HG03521 (cell line): ENCODE data around the gene TADA2A.
"Not testable (repeated sequence)": the region's sequence is repeated elsewhere in the genome, so short reads cannot be mapped to it uniquely, and the experiment has no call there.

Experiments
- ATAC-seq: cut with Tn5 transposase; IDR thresholded peaks from one replicate; pipeline ENCODE4 v1.9.1; 2021; ENCODE audit warnings: mild to moderate bottlenecking, moderate library complexity; ENCODE audit not compliant: unreplicated experiment

TADA2A gene

DNA sequence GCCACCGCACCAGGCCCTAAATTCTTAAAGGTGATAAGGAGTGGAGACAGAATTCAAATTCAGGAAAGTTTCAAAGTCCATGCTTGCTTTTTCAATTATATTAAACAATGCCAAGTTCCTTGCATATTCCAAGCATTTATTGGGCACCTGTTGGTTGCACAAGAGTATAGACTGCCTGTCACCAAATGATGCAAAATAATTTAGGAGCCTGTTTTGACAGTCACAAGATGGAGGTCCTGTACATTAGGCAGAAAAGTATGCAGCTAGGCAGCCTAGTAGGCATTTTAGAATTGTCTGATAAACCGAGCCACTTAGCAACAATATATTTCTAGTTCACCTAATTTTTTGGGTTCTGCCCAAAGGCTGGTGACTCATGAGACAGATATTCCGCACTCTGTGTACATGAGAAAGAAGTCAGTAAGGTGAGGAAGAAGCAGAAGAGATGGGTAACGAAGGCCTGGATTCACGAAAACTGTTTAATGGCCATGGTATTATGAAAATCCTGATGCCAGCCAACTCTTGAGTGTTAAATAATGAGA, 7.4 kb upstream of the TADA2A start:
- ATAC-seq, result no peak

DNA sequence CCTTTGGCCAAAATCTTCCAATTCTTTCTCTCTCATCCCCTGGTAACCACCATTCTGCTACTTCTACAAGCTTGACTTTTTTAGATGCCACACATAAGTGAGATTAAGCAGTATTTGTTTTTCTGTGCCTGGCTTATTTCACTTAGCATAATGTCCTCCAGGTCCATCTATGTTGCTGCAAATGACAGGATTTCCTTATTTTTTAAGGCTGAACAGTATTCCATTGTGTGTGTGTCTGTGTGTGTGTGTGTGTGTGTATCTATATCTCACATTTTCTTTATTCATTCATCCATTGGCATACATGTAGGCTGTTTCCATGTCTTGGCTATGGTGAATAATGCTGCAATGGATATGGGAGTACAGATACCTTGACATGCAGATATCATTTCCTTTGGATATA, 6.2 kb upstream of the TADA2A start:
- ATAC-seq, result no peak

DNA sequence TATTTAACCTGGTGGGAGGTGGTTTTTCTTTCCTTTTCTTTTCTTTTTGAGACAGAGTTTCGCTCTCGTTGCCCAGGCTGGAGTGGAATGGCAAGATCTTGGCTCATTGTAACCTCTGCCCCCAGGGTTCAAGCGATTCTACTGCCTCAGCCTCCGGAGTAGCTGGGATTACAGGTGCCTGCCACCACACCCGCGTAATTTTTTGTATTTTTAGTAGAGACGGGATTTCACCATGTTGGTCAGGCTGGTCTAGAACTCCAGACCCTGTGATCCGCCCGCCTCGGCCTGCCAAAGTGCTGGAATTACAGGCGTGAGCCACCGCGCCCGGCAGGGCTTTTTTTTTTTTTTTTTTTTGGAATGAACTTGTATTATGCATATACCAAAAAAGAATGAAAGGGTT, 1.2 kb upstream of the TADA2A start:
- not testable (repeated sequence) for ATAC-seq

DNA sequence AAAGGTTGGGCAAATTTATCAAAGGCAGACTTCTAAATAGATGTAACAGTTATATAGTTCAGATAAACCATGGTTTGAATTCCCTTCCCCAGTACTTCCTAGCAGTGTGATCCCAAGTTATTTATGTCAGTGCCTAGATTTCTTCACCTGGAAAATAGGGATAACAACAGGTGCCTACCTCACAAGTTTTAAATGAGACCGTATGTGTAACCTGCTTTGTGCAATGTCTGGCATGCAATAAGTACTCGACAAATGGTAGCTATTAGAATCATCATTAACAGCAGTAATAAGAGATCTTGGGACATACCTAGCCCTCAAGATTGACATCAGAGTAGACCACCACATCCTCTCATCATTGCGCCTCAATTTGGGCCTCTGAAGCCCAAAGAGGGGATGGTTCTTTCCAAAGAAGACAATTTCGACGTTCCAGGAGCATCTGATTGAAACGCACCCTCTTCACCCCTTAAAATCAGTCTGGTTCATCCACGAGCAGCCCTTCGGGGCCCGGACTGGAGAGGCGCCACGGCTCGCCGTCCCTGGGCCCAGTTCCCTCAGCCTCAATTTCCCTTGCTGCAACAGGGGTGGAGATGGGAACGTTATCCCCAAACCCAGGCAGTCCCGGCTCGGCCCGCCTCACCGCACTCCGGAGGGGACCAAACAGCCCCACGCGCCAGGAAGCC, 591 bp upstream of the TADA2A start:
- ATAC-seq, result peak; percentile 18

DNA sequence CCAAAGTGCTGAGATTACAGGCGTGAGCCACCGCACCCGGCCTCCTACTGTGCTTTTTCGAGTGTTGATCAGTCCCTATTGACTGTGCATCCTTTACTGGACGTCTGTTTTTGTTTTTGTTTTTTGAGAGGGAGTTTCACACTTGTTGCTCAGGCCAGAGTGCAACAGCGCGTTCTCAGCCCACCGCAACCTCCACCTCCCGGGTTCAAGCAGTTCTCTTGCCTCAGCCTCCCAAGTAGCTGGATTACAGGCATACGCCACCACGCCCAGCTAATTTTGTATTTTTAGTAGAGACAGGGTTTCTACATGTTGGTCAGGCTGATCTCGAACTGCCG, 1.4 kb downstream of the TADA2A start:
- ATAC-seq, result not testable (repeated sequence)

DNA sequence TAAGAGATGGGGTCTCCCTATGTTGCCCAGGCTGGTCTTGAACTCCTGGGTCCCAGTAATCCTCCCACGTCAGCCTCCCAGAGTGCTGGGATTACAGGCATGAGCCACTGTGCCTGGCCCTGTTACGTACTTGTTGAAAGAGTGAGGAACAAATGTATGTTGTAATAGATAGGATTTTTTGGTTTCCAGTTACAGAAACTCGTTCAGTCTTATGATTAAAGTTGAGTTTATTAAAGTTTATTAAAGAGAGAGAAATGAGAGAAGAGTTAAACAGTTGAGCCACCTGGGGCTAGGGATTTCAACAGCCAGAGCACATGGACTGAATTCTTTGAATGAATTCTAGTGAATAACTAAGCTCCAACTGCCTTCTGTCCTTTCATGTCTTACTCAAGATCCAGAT, 3.7 kb downstream of the TADA2A start:
- ATAC-seq, result no peak

DNA sequence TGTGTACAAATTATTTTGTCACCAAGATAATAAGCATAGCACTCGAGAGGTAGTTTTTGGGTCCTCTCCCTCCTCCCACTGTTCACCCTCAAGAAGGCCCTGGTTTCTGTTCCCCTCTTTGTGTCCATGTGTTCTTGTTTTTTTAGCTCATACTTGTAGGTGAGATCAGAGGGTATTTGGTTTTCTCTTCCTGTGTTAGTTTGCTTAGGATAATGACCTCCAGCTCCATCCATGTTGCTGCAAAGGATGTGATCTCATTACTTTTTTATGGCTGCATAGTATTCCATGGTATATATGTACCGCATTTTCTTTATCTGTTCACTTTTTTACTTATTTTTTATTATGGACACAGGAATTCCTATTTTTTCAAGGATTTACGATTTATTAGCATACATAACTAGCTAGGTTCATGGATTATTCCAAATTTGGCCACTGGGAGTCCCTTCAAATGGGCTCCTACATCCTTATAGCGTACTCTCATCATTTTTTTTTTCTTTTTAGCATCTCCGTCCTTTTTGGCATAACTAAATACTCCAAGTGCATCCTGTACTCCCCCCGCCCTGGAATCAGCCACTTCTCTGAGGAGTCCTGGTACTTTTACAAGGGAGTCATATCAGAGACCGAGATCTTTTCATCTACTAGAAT, 7.3 kb downstream of the TADA2A start:
- ATAC-seq, result no peak

DNA sequence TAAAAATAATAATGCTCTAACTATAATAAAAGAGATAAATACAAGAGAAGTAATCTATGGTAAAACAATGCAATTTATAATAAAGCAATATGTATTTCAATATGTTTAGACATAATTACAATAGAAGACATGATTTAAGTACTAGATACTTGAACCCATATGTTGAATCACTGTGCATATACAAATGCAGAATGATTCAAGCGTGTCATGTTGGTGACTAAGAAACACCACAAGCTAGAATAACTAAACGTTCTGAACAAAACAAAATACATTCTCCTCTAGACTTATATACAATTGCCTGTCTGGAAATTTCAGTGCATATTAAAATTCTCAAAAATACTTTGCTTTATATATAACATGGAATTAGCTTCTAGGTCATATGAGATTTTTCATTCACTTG, 11.2 kb downstream of the TADA2A start:
- no peak for ATAC-seq

DNA sequence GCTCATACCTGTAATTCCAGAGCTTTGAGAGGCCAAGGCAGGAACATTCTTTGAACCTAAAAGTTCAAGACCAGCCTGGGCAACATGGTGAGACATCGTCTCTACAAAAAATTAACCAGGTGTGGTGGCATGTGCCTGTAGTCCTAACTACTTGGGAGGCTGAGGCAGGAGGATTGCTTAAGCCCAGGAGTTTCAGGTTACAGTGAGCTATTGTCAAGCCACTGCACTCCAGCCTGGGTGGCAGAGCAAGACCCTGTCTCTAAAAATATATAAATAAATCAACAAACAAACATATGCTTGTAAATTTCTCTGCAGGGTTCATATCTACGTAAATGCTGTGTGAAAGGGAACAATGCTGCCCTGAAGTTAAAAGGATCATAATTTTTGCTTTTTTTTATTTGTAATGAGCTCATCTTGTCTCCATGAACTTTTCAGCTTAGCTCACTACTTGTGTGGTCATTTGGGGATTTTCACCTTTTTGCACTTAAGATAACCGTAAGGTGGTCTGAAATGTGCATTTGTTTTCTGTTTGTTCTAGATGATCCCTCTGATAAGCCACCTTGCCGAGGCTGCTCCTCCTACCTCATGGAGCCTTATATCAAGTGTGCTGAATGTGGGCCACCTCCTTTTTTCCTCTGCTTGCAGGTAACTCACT, 16.4 kb downstream of the TADA2A start:
- no peak for ATAC-seq

DNA sequence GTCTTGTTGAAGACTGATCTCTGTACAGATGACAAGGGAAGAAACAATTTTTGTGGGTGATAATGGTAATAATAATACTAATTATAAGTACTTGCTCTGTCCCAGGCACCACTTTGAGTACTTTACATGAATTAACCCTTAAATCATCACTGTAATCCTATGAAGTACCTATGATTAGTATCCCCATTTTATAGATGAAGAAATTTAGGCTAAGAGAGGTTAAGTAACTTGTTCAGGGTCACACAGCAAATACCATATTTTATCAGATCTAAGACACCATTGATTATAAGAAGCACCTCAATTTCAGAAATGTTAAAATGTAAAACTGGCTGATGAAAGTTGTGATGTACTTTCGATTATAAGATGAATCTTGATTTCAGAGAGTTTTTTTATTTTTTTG, 18.6 kb downstream of the TADA2A start:
- ATAC-seq, result no peak

DNA sequence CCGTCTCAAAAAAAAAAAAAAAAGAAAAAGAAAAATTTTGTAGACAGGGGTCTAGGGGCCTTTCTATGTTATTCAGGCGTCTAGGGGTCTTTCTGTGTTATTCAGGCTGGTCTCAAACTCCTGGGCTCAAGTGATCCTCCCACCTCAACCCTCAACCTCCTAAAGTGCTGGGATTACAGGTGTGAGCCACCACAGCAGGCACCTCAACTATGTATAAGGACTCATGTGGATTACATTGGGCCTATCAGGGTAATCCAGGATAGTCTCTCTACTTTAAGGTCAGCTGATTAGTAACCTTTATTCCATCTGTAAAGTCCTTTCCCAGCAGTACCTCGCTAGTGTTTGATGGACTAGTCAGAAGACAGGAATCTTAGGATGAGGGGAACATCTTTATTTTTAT, 22.4 kb downstream of the TADA2A start:
- ATAC-seq, result no peak

DNA sequence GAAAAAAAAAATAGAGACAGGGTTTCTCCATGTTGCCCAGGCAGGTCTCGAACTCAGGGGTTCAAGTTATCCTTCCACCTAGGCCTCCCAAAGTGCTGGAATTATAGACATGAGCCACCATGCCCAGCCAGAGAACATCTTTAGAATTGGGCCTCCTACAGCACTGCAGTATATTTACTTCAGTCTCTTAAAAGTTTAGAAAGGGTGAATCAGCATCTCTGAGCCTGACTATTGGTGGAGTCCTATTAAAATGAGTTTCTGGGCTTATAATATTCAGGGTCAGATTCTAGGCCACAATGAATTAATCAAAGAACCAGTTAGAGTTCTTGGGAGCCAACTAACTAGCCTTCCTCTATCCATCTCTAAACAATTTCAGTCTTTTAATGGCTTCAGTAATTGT, 22.8 kb downstream of the TADA2A start:
- no peak for ATAC-seq

DNA sequence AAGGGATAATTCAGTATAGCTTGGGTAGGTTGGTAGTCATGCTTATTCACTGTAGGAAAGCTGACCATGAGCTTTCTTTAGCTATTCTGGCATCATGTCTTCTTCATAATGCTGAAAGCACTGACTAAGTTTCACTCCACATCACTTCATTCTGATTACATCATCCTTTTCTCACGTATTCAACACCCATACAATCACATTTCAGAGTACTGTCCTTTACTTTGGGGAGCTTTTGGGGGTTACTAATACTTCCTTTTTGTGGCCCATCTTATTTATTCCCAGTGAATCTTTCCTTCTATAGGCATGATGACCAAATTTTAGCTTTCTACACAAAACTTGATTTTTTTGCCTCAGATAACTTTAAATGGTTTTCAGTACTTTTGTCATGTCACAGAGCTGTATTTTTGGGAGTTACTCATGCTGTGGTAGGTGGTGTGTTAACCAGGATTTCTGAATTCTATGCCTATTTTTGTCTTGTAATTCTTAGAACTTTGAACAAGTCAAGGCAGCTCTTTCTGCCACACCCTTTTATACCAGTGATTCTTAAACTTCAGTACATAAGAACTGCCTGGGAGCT, 23.5 kb downstream of the TADA2A start:
- ATAC-seq, result no peak

DNA sequence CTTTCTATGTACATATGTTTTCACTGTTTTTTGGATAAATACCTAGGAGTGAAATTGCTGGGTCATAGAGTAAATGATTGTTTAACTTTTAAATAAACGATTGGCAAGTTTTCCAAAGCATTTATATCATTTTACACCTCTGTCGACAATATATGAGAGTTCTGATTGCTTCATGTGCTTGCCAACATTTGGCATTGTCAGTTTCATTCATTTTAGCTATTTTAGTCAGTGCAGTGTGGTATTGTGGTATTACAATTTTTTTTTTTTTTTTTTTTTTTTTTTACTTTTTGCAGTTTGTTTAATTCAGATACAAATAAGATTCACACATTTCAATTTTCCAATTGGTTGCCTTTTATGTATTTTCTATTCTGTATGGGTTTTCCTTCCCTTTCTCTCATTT, 26.0 kb downstream of the TADA2A start:
- ATAC-seq, result no peak

DNA sequence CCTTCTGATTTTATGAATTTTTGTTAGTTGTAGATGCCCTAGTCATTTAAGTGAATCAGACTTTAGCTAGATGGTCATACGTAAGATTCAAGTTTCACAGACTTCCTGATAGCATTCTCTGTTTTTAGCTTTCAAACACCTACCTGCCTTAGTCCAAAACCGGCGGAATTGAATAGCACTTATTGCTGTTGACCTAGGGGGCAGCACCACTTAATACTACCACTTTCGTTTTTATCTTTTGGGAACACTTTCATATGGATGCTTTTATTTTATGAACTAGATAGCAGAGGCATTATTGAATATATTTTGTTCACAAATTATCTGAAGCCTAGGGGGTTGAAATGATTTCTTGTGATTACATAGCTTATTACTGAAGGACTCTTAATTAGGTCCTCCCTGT, 31.5 kb downstream of the TADA2A start:
- ATAC-seq, result no peak

DNA sequence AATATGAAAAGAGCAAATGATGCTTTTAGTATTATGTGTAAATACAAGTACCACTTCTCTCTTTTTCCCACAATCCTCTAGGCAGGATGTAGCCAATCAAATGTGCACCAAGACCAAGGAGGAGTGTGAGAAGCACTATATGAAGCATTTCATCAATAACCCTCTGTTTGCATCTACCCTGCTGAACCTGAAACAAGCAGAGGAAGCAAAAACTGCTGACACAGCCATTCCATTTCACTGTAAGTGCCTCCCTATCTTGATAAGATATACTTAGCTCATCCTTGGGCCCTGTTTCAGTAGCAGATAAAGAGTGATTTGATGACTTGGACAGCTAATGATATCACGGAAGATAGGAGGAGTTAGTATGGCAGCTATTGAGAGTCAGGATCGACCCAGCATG, 33.7 kb downstream of the TADA2A start:
- no peak for ATAC-seq

DNA sequence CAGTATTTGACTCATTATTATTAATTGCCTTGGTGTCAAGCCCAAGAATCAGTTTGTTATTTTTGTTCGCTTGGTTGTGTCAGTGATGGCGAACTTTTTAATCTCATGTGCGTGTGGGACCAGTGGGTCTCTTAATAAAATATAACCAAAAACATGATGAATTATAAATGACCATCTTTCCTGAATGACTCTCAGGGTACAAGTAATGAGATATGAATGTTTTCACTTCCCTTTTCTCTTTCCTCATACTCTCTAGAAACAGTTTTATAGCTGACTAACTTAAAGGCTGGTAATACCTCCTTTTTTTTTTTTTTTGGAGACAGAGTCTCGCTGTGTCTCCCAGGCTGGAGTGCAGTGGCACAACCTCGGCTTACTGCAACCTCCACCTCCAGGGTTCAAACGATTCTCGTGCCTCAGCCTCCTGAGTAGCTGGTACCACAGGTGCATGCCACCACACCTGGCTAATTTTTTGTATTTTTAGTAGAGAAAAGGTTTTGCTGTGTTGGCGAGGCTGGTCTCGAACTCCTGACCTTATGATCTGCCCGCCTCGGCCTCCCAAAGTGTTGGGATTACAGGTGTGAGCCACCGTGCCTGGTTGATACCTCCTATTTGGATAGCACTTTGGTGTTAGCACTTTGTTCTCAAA, 34.8 kb downstream of the TADA2A start:
- ATAC-seq, result not testable (repeated sequence)

DNA sequence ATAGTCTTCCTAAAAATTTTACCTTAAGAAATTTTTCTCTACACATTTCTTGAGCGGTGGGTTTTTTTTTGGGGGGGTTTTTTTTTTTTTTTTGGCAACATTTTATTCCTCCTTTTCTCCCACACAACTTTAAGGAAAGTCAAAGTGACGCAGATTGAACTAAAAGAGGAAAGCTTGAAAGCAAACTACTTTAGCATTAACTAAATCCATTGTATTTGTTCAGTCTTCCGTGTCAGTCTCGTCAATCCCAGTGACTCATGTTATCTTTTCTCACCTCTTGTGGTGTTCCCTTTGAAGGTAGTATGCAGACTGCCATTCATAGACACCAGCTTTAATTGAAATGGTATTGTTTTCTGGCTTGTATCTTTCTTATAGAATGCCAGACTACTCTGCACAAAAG, 39.3 kb downstream of the TADA2A start:
- ATAC-seq, result no peak

DNA sequence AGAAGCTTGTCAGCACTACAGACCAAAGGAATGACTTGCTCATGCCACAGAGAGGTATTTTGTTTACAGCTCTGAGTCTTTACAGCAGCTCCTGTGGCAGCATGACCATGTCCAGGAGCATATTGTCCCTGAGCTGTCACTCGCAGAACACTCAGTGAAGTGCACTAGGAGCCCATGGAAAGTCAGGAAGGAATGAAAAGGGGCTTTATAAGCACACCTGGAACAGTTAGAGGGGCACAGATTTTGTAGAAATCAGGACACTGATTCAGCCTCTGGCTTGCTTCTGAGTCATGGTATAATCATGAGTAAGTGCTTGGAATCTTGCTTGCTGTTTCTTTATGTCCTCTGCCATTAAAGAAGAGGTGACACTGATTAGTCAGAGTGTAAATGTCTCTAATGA, 41.0 kb downstream of the TADA2A start:
- no peak for ATAC-seq

DNA sequence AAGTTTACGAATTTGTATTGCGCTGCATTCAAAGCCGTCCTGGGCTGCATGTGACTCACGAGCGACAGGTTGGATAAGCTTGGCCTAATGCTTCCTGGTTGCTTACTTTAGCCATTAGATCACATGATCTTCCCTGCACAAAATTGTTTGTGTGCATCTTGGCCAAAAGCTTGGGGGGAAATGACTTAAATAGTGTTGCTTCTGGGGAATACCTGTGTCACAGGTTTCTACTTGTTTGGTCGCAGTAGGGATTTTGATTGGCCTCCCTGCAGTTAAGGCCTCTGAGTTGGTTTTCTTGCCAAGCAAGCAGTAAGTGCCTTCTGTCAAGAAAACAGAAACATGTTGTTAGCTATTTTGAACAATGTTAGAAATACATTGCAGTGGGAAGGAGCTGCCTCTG, 43.4 kb downstream of the TADA2A start:
- ATAC-seq, result no peak

DNA sequence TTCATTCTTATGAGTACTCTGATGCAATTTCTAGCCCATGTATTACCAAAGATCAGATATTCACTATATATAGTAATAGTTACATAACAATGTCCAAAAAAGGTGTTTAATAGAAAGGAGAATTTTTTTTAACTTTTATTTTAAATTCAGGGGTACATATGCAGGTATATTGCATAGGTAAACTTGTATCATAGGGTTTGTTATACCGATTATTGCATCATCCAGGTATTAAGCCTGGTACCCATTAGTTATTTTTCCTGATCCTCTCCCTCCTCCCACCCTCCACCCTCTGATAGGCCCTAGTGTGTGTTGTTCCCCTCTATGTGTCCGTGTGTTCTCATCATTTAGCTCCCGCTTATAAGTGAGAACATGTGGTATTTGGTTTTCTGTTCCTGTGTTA, 51.1 kb downstream of the TADA2A start:
- not testable (repeated sequence) for ATAC-seq
